Osteocyte (in vitro differentiated cells): ENCODE measurements around the gene DDX39A. TPM values are rescaled to one million over a fixed set of nuclear protein-coding genes. Genes with fewer than 3 reads are reported as not detected.

ENCODE experiments used
- DNase-seq: peaks from one replicate; pipeline ENCODE4 v3.0.0; 2021; ENCODE audit warnings: mixed read lengths; ENCODE audit not compliant: unreplicated experiment; ENCODE audit errors: extremely low spot score
- H3K27ac Mint-ChIP-seq: one replicate; pipeline ENCODE4 v1.8.0; 2021; ENCODE audit warnings: mild to moderate bottlenecking, mixed read lengths; ENCODE audit not compliant: unreplicated experiment
- H3K27me3 Mint-ChIP-seq: one replicate; pipeline ENCODE4 v1.8.0; 2021; ENCODE audit warnings: mixed read lengths; ENCODE audit not compliant: unreplicated experiment
- H3K36me3 Mint-ChIP-seq: one replicate; pipeline ENCODE4 v1.8.0; 2021; ENCODE audit warnings: mixed read lengths; ENCODE audit not compliant: unreplicated experiment
- H3K4me1 Mint-ChIP-seq: one replicate; pipeline ENCODE4 v1.8.0; 2021; ENCODE audit warnings: mixed read lengths; ENCODE audit not compliant: unreplicated experiment
- H3K4me3 Mint-ChIP-seq: one replicate; pipeline ENCODE4 v1.8.0; 2021; ENCODE audit warnings: mild to moderate bottlenecking, moderate library complexity, mixed read lengths; ENCODE audit not compliant: unreplicated experiment
- H3K9me3 Mint-ChIP-seq: one replicate; pipeline ENCODE4 v1.8.0; 2021; ENCODE audit warnings: mixed read lengths; ENCODE audit not compliant: unreplicated experiment
- total RNA-seq: library from RNA; stranded (reverse); gene quantifications from 2 replicates; pipeline ENCODE4 v1.2.1, GENCODE V29; 2021
- TF ChIP-seq, protein P1 (sequence below): fragments of 200-600 bp; sonication (generic); IDR thresholded peaks from 2 replicates; pipeline ENCODE4 v1.5.0; 2021; ENCODE audit warnings: antibody characterized with exemption, mild to moderate bottlenecking, moderate library complexity

The DDX39A gene
- total RNA-seq, 1 donor from 2014 or later = 71.0 TPM

DNA sequence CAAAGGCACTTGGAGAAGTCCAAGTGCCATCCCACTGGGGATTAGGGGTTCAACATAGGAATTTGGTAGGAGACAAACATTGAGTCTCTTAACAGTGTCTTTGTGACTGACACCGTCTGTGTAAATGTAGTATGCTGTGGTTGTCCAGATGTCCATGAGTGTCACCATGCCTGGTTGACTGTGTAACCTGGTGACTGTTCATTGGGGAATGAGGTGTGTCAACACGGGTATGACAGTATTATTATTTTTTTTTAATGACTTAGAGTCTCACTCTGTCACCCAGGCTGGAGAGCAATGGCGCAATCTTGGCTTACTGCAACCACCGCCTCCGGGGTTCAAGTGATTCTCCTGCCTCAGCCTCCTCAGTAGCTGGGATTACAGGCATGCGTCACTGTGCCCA is 30.2 kb upstream of the DDX39A start:
- H3K9me3 Mint-ChIP-seq = no peaks in the 10 kb centered on the region
- no peak overlapping the region for H3K4me3 Mint-ChIP-seq
- no peaks in the 10 kb centered on the region for H3K4me1 Mint-ChIP-seq
- peaks cover 42% of the 10 kb centered on the region for H3K36me3 Mint-ChIP-seq
- H3K27me3 Mint-ChIP-seq = no peaks in the 10 kb centered on the region
- H3K27ac Mint-ChIP-seq = no peak overlapping the region
- TF ChIP-seq, protein P1, sequence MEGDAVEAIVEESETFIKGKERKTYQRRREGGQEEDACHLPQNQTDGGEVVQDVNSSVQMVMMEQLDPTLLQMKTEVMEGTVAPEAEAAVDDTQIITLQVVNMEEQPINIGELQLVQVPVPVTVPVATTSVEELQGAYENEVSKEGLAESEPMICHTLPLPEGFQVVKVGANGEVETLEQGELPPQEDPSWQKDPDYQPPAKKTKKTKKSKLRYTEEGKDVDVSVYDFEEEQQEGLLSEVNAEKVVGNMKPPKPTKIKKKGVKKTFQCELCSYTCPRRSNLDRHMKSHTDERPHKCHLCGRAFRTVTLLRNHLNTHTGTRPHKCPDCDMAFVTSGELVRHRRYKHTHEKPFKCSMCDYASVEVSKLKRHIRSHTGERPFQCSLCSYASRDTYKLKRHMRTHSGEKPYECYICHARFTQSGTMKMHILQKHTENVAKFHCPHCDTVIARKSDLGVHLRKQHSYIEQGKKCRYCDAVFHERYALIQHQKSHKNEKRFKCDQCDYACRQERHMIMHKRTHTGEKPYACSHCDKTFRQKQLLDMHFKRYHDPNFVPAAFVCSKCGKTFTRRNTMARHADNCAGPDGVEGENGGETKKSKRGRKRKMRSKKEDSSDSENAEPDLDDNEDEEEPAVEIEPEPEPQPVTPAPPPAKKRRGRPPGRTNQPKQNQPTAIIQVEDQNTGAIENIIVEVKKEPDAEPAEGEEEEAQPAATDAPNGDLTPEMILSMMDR = no peak
- no peak for DNase-seq

DNA sequence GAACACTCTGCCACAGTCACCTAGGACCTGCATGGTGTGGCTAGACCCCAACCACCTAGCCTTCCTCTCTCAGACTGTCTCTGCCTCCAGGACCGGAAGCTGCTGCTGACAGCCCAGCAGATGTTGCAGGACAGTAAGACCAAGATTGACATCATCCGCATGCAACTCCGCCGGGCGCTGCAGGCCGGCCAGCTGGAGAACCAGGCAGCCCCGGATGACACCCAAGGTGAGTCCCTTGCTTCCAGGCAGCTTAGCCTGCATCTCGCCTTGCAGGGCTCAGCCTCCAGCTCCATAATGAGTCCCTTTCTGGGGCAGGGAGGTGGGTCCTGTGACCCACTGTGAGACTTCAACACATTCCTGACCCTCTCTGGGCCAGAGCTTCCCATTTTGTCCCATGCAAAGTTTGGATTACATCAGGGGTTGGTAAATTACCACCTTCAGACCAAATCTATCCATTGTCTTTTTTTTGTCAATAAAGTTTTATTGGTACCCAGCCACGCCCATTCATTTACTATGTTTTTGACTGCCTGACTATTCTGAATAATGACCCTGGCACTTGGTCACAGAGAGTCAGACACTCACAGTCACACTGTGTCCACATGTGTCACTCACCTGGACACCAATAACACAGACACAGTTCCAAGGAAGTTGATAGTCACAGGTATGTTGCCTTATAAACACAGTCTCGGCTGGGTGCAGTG is 27.3 kb upstream of the DDX39A start:
- TF ChIP-seq, protein P1 = no peak
- no peaks in the 10 kb centered on the region for H3K27me3 Mint-ChIP-seq
- H3K4me3 Mint-ChIP-seq = no peak overlapping the region
- no peaks in the 10 kb centered on the region for H3K9me3 Mint-ChIP-seq
- no peaks in the 10 kb centered on the region for H3K4me1 Mint-ChIP-seq
- H3K27ac Mint-ChIP-seq = no peak overlapping the region
- peaks cover 49% of the 10 kb centered on the region for H3K36me3 Mint-ChIP-seq
- no peak for DNase-seq

DNA sequence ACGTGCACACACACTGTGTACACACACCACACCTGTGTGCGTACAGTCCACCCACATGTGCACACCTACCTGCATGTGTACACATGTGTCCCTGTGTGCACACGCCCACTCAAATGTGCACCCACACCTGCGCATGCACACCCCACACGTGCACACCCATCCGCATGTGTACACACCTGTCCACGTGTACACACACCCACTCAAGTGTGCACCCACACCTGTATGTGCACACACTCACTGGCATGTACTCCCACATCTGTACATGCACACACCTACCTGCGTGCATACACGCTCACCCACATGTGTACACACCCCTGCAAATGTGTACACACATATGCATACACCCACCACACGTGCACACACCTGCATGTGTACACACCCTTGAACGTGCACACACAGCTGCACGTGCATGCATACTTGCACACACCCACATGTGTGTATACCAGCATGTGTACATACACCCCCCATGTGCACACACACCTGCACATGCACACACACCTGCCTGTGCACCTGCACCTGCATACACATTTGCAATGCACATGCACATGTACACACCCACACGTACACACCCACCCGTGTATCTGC is 24.6 kb upstream of the DDX39A start:
- no peak for DNase-seq
- H3K27ac Mint-ChIP-seq = no peak overlapping the region
- H3K4me1 Mint-ChIP-seq = peaks cover 17% of the 10 kb centered on the region
- H3K36me3 Mint-ChIP-seq = peaks cover 32% of the 10 kb centered on the region
- H3K27me3 Mint-ChIP-seq = no peaks in the 10 kb centered on the region
- H3K9me3 Mint-ChIP-seq = no peaks in the 10 kb centered on the region
- no peak overlapping the region for H3K4me3 Mint-ChIP-seq
- TF ChIP-seq, protein P1 = no peak

DNA sequence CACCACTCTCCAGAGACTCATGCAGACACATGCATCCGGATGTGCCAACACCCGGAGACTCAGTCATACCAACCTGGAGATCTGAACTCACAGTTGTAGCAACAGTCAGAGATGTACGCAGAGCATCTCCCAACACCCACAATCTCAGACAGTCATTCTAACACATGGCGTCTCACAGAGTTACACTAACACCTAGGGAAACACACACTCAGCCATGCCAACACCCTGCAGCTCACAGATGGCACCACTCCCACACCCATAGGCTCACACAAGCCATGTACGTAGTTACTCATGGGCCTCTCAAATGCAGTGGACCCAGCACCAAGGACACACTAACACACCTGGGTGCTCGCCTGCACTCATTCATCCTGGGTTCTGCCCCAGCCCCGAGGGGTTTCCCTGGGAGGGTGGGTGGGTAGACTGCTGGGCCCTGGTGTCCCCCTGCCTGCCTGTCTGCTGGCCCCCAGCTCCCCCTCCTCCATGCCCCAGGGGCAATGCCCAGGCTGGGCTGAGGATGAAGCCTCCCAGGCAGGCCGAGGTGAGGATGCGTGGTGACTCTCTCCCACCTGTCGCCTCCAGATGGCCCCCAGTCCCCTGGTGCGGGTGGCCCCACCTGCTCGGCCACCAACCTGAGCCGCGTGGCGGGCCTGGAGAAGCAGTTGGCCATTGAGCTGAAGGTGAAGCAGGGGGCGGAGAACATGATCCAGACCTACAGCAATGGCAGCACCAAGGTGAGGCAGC is 23.9 kb upstream of the DDX39A start:
- DNase-seq = no peak
- peaks cover 17% of the 10 kb centered on the region for H3K4me1 Mint-ChIP-seq
- no peak overlapping the region for H3K27ac Mint-ChIP-seq
- no peaks in the 10 kb centered on the region for H3K27me3 Mint-ChIP-seq
- TF ChIP-seq, protein P1 = no peak
- H3K9me3 Mint-ChIP-seq = no peaks in the 10 kb centered on the region
- H3K4me3 Mint-ChIP-seq = no peak overlapping the region
- peaks cover 29% of the 10 kb centered on the region for H3K36me3 Mint-ChIP-seq
